HG02981 (cell line): ENCODE measurements around the gene TMEM89.

Experiments
- ATAC-seq: cut with Tn5 transposase; IDR thresholded peaks from one replicate; pipeline ENCODE4 v1.9.1; 2021; ENCODE audit warnings: mild to moderate bottlenecking, moderate library complexity; ENCODE audit not compliant: unreplicated experiment

The TMEM89 gene

GRCh38 chr3:48644898-48645760 lies 23.6 kb upstream of the TMEM89 start:
- no peak for ATAC-seq

DNA sequence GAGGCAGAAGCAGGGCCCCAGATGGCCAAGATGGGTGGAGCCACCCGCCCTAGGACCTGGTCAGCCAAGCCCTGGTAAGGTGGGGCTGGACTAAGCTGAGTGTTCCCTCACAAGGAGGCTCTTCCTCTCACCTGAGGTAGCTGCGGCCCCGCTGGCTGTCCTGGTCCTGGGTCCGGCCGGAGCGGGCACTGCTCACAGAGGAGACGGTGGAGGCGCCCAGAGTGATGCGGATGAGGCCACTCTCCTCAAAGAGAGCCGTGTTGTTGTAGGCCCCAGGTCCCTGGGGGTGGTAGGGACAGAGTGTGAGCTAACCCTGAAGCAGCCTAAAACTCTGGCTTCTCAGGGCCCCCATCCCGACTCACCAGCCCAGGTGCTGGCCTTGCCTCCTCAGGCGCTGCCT lies 21.0 kb upstream of the TMEM89 start:
- no peak for ATAC-seq

GRCh38 chr3:48641396-48641795 lies 19.8 kb upstream of the TMEM89 start:
- ATAC-seq: no peak

GRCh38 chr3:48639944-48640606 lies 18.5 kb upstream of the TMEM89 start:
- no peak for ATAC-seq

- no peak for ATAC-seq
Measured at GRCh38 chr3:48637305-48637704, 15.7 kb upstream of the TMEM89 start.

DNA sequence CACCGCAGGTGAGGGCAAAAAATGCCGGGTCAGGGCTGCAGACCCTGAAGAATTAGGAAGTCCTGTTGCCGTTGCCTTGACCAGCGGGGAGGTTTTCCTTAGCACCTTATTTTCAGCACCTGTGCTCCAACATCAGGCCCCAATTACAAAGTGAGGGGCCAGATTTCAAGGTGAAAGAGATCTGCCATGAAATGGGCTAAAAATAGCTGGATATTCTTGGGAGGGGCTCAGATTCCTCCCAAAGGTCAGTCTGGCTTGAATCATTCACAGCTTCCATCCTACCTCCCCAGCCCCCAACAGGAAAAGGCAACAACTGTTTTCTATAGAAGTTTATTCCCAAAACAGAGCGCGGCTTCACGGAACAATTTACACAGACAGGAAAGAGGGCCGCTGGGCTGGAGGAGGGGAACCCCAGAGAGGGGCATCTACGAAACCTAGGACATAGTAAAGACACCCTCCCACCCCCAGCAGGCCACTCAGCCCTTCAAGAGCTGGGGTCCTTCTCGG lies 14.6 kb upstream of the TMEM89 start:
- ATAC-seq: no peak

- ATAC-seq: peak; percentile 86
Measured at GRCh38 chr3:48635222-48636021, 13.9 kb upstream of the TMEM89 start, which contains the start of gene SLC26A6. Gene SLC26A6 (minus strand): TSS chr3:48635461. CDS start chr3:48635393, 68 bp downstream.

DNA sequence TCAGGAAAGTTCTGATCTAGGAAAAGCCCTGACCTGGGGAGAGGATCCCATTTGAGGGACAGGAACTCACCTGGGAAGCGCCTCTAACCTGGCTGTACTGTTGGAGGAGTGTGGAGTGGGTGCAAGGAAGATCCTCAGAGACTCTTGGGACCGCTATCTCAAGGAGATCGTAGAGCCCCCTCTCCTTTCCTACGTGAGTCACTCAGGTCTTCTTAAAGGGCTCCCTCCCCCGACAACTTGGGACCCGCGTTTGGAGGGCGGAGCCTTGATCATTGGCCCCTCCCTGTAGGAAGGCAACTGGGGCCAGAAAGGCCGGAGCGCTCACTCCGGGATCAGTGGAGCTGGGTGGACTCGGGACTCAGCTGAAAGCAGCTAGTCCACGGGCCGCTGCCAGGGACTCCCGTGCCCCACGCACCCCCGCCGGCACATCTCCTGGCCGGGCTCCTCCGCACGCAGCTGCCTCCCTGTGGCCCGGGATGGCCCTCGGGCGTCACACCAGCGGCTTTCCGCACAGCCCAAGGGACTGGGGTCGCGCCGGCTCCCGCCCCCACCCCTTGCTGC lies 13.2 kb upstream of the TMEM89 start:
- ATAC-seq: peak; percentile 19

GRCh38 chr3:48633743-48634142 lies 12.2 kb upstream of the TMEM89 start:
- ATAC-seq: no peak

- ATAC-seq: no peak
Measured at GRCh38 chr3:48633256-48633655, 11.7 kb upstream of the TMEM89 start.

DNA sequence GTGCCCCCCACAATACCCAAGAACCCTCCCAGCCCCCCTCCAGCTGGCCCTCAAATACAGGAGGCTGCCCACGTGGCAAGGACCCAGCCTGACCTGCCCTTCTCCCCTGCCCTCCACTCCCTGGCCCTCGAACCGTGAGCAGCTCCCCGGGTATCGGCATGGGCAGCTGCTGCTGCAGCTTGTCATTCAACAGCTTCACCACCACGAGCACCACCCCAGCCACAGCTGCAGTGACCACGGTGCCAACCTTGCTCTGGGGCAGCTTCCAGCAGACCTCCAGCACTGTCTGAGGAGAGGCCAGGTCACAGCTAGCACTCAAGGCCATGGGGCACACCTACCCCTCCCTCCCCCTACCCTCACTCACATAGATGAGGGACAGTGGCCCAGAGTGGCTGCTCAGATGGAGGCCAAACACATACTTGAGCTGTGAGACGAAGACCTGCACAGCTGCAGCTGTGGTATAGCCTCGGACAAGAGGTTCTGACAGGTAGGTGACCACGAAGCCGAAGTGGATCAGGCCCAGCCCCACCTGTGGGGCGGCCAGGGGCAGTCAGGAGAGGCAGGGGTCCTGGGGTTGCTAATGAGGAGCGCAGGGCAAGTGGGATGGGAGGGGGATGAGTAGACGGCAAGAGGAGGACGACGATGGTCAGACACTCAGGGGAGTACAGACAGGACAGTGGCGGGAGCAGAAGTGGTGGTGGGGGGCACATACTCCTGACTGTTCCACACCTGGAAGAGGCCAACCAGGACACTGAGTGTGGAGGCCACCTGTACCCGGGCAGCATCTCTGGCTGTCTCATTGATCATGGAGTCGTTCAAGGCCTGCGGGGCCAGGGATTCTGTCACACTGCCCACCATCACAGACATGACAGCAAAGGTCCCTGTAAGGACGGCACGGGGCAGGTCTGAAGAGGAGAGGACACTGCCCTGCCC lies 10.2 kb upstream of the TMEM89 start:
- ATAC-seq: no peak

DNA sequence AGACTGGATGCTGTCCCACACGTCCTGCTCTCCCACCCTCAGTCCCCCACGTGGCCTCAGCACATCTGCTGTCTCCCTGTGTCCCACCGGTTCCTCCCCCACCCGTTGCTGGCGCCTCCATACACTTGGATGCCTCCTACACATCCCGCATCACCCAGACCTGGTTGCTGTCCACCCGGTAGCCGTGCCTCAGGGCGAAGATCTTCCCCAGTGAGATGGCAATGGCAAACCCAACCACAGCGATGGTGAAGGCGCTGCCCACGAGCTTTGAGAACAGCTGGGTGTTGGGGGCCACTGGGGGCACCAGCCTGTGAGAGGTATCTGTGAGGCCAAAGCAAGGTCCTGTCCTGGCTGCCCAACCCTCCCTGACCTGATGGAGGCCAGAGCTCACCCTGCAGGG lies 9.3 kb upstream of the TMEM89 start:
- ATAC-seq: no peak

DNA sequence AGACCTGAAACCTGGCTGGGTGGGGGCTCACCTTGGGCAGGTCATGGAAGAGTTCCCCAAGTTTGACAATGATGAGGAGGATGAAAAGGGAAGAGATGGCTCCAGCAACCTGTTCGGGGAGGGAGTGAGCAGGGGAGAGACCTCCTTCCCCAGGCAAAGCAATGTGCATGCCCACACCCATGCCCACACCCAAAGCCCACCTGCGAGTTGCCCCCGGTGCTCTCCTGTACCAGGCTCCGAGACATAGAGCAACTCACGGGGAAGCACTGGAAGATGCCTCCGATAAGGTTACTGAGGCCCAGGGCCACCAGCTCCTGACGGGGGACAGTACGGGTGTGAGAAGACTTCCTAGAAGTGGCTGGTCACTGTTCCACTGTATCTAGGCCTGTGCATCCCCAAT lies 8.8 kb upstream of the TMEM89 start:
- no peak for ATAC-seq

DNA sequence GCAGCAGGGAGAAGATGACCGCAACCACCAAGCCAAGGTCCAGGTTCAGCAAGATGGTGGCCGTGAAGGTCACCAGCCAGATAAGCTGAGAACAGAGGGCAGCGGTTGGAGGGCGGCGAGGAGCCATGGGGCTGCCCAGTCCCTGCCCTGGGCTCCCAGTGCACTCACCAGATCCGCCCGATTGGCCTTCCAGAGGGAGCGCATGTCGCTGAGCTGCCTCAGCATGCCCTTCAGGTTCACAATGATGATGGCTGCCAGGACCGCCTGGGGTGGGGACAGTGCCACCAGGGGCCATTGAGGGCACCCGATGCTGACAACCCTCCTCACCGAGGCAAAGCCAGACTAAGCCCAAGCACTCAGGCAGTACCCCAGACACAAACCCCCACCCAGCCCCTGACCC lies 8.3 kb upstream of the TMEM89 start:
- ATAC-seq: no peak

DNA sequence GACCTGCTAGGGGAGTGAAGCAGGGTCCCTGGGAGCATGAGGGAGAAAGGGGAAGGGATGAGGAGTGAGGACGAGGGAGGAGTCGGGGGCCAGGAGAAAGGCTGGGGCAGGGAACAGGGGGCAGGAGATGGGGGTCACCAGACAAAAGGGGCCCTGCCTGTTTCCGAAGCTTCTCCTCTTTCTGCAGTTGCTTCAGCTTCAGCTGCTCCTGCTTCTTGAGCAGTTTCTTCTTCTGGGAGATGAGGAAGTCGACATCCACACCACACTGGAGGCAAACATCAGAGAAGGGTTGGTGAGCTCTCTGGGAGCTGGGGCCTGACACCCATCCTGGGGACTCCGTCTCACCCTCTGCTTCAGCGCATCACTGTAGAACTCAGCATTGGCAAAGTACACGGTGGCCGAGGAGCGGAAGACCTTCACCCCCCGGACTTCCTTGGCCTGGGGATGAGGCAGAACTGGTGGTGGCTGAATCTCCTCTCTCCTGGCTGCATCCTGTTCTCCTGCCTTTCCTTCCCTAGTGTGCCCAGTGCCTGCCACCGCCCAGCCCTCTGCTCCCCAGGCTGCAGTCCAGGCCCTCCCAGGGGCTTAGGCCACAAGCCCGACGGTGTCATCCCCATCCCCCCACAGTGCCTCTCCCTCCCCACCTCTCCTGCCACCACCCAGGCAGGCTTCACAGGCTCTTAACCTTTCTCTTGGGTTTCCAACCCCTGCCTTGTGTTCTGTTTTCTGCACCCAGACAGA lies 6.9 kb upstream of the TMEM89 start:
- ATAC-seq: no peak

GRCh38 chr3:48625600-48625999 lies 4.0 kb upstream of the TMEM89 start:
- ATAC-seq: no peak

DNA sequence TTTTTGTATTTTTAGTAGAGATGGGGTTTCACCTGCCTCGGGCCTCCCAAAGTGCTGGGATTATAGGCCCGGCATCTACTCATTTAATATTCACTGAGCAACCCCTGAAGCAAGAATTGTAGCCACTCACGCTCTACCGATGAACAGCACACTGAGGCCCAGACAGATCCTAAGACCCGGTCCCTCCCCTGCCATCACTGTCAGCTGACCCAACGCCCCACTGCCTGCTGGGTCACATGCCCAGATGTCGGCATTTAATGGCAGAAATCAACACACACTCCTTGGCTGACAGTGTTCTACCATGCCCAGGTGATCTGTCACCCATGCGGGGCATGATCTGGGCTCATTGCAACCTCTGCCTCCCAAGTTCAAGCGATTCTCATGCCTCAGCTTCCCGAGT lies 3.2 kb upstream of the TMEM89 start:
- no peak for ATAC-seq

GRCh38 chr3:48623851-48624547 lies 2.4 kb upstream of the TMEM89 start:
- ATAC-seq: no peak
